HTR-8/SVneo (cell line): ENCODE data around the gene ACD.

ENCODE experiments used
- DNase-seq: peaks from one replicate; pipeline ENCODE4 v3.0.0; 2011; ENCODE audit warnings: low spot score, mixed read lengths; ENCODE audit not compliant: insufficient read length
- FAIRE-seq: peaks from 2 replicates; lab custom pipeline; 2011; peaks lifted over from hg19 to GRCh38; lab: Jason Lieb, UNC

ACD gene

DNA sequence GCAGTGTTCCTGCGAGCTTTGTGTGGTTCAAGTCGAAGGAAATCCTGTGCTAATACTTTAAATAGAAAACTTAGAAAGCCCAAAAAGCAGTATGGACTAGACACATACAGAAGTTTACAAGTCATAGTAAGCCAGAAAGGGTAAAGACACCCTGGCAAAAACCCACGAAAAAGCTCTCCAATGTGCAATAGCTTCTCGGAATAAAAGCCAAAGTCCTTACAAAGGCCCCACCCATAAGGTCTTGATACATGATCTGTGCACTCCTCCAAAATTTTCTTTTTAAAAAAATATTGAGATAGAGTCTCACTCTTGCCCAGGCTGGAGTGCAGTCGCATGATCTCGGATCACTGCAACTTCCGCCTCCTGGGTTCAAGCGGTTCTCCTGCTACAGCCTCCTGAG is 16.9 kb upstream of the ACD start:
- DNase-seq: no peak
- no peak for FAIRE-seq

DNA sequence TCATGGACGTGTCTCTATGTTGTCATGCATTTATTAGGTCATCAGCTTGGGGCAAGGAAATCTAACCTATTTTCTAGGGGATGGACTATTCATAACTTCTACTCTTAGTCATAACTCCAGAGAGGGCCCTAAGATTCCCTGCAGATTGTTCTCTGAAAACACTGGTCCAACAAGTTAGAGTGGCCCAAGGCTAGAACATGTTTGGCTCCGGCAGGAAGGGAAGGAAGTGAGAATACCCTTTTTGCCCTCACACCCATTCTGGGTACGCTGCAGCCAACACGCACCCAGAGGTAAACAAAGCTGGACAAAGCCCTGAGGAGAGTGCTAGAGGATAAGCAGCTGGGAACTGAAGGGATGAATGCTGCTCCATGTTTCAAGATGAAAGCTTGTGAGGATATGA is 16.5 kb upstream of the ACD start:
- DNase-seq (no peak), FAIRE-seq (no peak)

DNA sequence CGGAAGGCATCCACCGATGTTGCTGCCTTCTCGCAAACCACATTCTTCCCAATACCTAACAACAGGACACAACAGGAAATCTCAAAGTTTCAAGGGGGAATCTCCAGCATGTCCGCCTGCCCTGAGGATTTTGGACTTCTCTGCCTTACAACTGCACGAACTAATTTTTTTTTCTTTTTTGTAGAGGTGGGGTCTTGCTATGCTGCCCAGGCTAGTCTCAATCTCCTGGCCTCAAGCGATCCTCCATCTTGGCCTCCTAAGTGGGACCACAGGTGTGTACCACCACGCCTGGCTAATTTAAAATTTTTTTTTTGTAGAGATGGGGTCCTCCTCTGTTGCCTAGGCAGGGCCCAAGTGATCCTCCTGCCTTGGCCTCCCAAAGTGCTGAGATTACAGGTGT is 15.9 kb upstream of the ACD start:
- no peak for FAIRE-seq
- no peak for DNase-seq

DNA sequence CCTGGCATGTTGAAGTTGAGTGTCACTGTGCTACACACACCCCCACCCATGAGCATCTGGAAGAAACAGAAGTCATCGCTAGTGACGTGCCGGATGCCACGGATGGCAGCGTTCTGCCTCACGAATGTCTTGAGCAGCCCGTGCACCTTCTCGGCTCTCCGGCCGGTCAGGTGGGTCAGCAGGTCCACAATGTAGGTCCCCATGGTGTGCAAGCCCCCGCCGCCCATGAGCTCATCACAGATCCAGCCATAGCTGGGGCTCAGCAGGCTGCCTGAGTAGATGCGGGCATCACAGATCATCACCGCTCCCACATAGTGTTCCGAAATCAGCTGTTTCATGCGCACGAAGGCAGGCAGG is 15.5 kb upstream of the ACD start:
- DNase-seq (no peak), FAIRE-seq (no peak)

DNA sequence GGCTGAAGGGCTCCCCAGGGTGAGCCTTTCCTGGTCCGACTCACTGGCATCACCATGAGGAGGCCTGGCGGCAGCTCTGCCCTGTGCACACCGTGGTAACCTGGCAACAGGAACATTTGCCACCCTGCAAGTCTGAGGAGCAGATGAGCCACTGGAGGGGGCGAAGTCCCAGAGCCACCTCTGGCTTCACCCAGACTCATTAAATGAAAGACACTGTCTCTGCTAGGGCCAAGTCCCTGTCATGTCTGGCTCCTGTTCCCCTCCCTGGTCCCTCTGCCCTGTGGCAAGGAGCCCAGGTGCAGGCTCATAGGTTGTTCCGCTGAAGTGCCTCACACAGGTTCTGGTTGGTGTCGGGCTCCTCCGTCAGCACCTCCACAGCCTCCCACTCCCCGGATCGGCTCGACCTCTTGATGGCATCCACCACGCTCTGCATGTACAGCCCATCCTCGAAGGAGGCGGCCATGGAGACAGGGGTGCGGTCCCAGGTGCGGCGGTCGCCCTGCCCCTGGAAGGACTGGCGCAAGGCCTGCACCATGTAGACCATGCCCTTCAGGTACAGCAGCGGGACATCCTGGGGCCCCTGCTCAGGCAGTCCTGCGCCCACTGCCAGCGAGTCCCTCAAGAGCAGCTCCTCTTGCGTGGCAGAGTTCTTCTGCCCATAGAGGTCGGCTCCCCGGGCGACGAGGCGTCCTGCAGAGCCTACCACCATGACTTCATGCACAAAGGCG is 15.0 kb upstream of the ACD start:
- FAIRE-seq: no peak
- DNase-seq: no peak

DNA sequence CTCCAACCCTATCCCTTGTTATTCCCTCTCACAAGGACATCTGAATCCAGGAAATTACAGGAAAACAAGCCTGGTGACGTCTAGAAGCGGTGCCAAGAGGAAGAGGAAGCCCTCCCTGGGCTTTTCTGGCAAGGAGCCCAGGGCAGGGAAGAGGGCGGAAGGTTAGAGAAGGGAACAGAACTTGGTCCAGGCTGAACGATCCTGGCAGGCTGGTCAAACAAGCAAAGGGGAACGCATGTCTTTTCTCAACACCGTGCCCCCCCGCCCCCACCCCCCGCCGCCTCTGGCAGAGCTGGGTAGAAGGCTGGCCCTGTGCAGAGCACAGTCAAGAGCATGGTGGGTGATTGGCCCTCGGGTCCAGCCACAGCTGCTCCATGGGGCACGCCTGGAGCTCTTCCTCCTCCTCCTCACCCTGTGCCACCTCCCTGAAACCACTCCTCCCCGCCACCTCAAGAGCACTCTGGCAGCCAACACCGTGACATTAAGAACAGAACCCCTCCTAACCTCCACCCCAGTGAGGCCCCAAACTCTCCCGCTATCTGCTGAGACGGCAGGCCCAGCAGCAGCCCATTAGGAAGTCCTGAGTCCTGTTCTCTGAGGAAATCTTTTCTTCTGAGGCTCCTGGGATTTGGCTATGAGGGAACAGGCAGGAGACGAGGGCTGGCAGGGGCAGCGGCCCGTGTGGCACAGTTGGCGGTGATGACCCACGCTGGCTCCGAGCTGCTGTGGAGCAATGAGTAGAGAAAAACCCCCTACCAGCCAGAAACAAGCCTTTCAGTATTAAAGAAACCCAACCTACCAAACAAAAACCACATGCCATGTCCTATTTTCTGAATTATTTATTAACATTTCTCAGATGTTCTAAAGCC is 13.9 kb upstream of the ACD start:
- FAIRE-seq: no peak
- no peak for DNase-seq

DNA sequence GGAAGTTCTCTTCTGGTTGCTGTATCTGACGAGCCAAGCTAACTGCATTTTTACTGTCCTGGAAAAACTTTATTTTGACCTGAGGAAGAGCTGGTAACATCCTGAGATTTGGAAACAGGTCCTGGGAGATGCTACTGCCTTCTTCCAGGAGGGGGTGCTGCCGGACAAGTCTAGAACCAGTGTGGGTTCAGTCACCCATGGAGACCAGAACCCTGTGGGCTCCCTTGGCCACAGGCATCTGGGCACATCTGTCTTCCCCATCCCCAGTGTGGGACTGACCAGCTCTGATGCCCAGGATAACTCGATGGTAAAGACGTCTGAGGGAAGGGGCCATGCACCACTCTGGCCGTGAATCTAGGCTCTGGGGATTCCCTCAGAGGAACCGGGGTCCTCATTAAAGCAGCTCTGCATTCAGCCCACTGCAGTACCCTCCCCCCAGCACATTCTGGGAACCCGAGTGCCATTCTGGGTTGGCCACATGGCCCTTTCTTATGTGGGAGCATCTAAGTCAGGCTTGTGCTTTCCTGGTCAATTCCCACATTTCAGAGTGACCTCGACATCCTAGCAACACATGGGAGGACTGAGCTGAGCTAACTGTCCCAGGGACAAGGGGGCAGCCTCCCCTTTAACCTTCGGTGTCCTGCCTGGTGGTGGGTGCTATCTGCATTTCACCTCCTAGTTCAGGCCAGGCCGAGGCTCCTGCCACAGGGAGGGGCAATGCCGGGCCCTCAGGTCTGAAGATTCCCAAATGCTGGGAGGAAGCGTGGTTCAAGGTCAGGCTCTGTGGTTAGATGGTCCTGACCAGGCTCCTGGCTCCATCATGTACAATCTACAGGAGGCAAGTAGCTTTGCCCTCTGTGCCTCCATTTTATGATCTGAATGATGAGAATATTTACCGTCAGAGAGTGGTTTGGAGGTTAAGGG is 12.9 kb upstream of the ACD start:
- FAIRE-seq (peak; percentile 66), DNase-seq (peak; percentile 82)

DNA sequence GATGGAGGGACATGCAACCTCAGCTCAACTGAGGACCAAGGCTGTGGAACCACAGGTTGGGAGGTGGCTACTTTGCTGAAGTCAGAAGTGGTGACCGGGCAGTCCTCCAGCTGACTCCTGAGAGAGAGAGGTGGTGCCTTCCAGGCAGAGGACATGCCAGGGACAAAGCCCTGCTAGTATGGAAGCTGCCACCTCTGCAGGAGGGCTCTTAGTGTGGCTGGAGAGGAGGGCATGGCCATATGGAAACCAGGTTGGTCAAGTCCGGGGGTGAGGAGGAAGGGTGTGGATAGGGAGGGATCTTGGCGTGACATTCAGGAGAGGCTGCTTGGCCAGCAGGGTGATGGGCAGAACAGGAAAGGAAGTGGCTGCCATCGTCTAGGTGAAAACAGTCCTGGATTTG is 12.2 kb upstream of the ACD start:
- FAIRE-seq: no peak

DNA sequence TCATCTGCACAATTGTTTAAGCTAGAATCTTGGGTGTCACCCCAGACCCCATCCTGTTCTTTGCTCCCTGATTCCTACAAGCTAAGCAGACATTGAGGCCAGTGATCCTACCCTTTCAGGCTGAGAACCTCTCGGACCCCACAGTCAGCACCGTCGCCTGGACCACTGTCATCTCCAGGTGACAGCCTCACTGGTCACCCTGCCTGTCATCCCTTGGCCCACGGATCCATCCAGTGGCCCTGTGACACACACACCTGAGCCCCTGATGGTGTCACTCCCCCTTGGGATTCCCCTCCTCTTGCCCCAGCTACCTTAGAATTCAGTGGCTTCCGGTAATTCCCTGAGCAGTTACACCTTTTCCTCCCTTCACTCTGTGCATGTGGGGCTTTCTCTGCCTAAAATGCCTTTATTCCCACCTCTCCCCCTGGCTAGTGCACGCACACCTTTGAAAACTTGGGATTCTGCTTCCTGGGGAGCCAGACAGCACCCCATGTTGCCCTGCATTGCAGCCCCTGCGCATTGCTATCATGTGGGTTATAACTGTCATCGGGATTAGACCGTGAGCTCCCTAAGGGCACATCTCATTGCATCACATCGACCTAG is 9.5 kb upstream of the ACD start:
- FAIRE-seq (no peak), DNase-seq (no peak)

More for the DNA sequence above, 12.2 kb upstream of the ACD start:
- DNase-seq: no peak

DNA sequence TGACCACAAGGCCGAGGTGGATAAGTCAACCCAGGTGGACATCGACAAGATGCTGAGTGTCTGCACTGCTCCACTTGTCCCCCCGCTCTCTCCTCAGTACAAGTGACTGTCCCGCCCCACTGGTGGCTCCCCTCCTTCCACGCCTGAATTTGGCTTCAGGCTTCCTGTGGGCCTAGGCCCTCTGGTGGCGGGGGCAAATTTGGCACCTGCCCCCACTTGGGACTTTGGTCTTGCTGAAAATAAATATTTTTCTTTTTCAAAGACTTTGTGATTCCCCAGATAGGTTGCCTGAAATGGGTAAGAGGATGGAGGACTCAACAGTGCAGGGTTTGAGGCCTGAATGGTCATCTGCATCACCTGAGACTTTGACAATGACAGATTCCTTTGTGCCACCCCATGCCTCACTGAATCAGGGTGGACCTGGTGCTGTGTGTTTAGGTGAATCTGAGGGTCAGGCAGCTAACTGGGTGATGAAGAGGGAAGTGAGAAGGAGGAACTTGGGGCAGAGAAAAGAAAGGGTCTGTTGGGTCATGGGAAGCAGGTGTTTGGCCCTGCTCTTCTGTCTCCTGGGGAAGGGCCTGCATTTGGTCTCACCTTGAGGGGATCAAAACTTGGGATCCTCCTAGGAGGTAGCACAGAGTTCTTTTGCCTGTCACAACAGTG is 8.6 kb upstream of the ACD start:
- DNase-seq: no peak
- no peak for FAIRE-seq

DNA sequence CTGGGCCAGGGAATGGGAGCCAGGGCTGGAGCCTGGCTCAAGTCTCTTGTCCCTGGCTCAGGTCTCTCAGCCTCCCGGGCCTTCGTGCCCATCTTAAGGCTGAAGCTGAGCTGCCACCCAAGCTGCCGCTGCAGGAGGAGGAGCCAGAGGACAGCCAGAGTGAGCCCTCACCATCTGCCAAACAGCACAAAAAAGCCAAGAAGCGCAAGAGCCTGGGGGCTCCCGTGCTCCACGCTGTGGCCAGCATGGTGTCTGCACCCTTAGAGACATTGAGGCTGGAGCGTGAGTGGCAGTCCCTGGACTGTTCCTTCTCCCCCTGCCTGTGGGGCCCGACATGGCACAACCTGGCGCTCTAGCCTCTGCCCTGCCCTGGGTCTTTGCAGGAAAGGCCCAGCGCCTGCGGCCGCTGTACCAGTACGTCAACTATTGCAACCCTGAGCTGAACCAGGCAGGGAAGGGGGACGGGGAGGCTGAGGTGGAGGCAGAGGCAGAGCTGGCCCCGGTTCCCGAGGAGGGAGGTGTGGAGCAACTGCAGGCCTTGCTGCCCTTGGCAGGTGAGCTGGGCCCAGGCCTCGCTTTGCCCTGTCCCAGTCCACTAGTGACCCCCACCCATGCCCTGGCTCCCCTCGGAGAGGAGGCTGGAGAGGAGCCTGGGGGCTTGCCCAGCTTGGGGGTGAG is 7.9 kb upstream of the ACD start:
- DNase-seq: peak; percentile 83
- no peak for FAIRE-seq

DNA sequence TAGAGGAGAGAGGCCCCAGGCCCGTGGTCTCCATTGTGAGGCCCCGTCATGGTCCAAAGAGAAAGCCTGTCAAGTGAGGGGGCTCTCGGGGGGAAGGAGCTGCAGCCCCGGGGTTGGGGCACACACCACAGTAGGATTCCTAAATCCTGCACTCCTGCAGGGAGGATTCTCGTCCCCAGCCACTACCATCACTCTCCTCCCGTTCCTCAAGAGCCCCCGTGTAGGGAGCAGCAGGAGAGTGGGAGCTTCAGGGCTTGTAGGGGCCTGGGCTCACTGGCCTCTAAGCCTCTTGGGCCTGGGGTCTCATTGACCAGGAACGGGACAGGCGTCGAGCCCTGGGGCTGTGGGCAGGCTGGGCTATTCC is 7.4 kb upstream of the ACD start:
- DNase-seq: no peak
- no peak for FAIRE-seq

DNA sequence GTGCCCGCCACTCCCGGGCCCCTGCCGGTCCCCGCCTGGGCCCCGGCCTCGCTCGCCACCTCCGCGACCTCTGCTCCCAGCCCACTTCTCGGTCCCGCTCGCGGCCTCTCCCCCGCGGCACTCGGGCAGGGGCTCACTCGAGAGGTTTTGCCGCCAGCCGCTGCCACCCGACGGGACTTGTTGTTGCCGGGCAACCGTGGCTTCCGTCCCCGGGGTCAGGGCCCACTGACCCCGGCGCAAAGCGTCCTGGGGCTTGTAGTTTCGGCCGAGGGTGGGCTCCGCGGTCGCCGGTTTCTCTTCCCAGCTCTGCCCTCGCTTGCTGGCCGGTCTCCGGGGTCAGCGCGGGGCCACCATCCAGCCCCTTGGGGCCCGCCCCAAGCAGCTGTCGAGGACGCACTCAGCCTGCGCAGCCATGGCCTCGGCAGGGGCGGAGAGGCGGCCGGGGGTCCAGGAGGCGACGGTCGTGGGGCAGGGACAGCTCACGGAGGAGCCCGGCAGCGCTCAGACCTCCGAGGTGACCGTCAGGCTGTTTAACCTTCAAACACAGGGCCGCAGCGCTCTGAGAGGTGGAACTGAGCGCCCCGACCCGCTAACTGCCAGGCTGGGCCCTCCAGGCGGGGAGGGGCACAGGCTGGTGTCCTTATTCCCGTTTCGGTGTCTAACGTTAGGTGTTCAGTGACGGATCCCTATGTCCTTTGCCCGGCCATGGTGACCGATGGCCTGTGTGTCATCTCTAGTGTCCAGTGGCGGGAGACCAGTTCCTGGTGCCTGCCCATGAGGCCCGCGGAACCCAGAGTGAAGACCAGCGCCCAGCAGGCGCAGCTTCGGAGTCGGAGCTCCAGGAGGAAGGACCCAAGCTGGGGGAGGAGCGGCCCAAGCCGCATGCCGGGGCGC is 6.7 kb upstream of the ACD start, which contains the start of the genes C16orf86 and ENKD1:
TSS of gene C16orf86 (plus strand) at position 256 of the 894 bp plus-strand sequence. CDS start at position 413, 157 bp downstream.
TSS of gene ENKD1 (minus strand) at position 192 of the 894 bp plus-strand sequence. CDS start 308 bp downstream, outside the sequence.
- DNase-seq (peak; percentile 93), FAIRE-seq (peak; percentile 33)

DNA sequence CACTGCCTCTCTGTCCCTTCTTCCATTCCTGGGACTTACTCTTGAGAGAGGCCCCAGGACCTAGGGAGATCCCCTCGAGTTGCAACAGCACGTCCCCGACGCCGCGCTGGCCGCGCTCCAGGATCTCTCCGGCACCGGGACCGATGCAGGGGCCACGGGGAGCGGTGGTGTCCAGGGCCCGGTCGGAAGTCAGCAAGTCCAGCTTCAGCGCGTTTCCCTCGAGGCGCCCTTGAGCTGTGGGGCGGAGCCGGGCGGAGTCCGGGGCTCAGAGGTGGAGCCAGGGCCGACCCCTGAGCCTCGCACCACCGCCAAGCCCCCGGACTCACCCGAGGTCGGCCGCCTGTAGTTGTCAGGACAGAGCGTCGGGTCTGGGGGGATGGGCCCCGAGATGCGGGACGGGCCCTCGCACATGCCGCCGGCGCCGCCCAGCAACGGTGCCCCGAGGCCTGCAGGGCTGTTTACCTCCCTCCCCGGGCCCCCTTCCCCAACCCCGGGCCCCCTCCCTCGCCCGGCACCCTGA is 6.0 kb upstream of the ACD start:
- peak; percentile 41 for DNase-seq
- no peak for FAIRE-seq

DNA sequence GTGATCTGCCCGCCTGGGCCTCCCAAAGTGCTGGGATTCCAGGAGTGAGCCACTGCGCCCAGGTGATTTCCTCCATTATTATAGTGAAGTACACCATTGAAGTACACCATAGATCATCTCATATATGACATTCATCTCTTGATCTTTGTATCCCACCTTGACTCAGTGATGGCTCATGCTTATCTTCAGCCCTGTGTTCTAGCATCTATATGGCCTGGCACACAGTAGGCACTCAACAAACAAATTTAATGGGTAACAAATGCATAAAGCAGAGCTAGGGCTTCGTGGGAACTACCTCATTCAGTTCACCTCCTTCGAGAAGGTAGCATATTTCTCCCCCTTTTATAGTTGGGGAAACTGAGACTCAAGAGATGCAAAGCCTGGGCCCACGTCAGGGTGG is 5.5 kb upstream of the ACD start:
- FAIRE-seq (peak; percentile 67), DNase-seq (no peak)

DNA sequence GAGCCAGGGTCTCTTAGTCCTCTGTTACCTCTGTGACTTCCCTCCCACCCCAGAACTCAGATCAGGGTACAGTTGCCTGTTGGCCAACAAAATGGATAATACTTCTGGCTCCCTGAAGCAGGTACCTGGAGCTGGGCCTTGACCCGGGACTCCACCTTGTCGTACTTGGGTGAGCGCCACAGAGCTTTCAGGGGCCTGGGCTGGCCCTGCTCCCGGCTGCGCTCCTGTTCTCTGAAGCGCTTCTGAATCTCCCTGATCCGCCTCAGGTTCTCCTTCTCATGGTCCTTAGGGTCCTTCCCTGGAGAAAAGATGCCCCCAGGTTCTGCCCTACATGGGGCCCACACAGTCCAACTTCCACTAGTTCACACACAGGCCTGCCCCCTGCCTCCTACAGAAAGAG is 4.8 kb upstream of the ACD start:
- no peak for DNase-seq
- no peak for FAIRE-seq

DNA sequence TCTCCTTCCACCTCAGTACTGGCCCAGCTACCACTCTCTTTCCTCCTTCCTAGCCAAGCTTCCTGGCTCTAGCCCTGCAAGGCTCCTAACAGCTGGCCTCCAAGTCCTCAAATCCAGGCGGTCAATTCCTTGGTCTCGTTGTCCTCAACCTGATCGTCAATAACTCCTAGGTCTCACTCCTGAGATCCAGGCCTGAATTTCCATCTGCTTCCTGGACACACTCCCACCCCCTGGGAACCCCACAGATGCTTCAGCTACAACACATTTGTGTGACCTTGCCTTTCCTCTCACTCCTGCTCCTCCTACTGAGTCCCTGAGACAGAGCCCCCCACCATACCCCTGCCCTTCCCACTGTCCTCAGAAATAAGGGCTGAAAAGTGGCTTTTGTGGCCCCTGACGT is 4.2 kb upstream of the ACD start:
- no peak for FAIRE-seq
- DNase-seq: no peak

DNA sequence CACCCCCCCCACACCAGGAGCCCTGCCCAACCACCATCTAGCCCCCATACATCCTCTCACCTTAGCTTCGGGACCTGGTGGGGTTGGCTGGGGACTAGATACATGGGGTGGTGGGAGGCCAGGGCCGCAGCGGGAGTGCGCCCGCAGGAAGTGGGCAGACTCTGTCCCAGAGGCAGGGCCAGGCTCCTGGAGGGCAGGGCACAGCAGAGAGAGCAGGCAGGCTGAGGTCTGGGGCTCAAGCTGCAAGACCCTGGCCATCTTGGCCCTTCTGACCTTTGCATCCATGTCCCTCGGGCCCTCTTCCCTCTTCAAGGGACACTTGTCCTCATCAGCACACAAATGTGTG is 3.8 kb upstream of the ACD start:
- DNase-seq (no peak), FAIRE-seq (no peak)
